Measurements from ENCODE around the gene CSF3.

The CSF3 gene

GRCh38 chr17:39971076-39971603 lies 44.1 kb upstream of the CSF3 start:
- DNase-seq = no peak
- Histone ChIP-seq H3K36me3 (no peaks in the 10 kb centered on the region), H3K4me3 (ENCODE audit: low read depth, low read length) (no peak overlapping the region), H3K9me3 (ENCODE audit: severe bottlenecking) (no peaks in the 10 kb centered on the region), H3K27me3 (ENCODE audit: insufficient read depth, low read depth, severe bottlenecking) (no peaks in the 10 kb centered on the region), H3K27ac (no peak overlapping the region)
- no peak for TF ChIP-seq CTCF (IDR thresholded peaks at IDR 0.05; ENCODE audit: low read depth, low read length)

GRCh38 chr17:39972271-39972670 lies 43.0 kb upstream of the CSF3 start:
- DNase-seq = no peak
- Histone ChIP-seq H3K27ac (no peak overlapping the region), H3K9me3 (ENCODE audit: severe bottlenecking) (no peaks in the 10 kb centered on the region), H3K4me3 (ENCODE audit: low read depth, low read length) (no peak overlapping the region), H3K27me3 (ENCODE audit: insufficient read depth, low read depth, severe bottlenecking) (no peaks in the 10 kb centered on the region), H3K36me3 (no peaks in the 10 kb centered on the region)
- no peak for TF ChIP-seq CTCF (IDR thresholded peaks at IDR 0.05; ENCODE audit: low read depth, low read length)

GRCh38 chr17:39973496-39973895 lies 41.7 kb upstream of the CSF3 start:
- H3K4me3 ChIP-seq (ENCODE audit: low read depth, low read length) = no peak overlapping the region
- no peak for TF ChIP-seq CTCF (IDR thresholded peaks at IDR 0.05; ENCODE audit: low read depth, low read length)
- no peaks in the 10 kb centered on the region for H3K27me3 ChIP-seq (ENCODE audit: insufficient read depth, low read depth, severe bottlenecking)
- H3K27ac ChIP-seq = no peak overlapping the region
- DNase-seq = no peak
- no peaks in the 10 kb centered on the region for H3K36me3 ChIP-seq
- H3K9me3 ChIP-seq (ENCODE audit: severe bottlenecking) = no peaks in the 10 kb centered on the region

DNA sequence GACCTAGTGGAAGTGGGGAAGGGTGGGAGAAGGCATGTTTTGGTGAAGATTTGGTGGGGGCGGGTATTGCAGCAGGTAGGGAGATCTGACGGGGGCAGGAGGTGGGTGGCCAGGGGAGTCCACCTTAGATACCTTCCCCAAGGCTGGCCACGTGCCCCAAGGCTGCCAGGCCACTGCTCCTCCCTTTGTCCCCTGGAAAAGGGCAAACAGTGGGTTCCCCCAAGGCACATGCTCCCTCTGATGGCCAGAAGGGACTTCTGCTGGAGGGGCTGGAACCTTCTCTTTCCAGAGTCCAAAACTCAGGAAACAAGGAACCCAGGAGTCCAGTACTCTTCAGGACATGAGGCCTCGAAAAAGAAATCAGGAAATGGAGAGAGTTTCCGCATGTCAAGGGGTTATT lies 40.8 kb upstream of the CSF3 start:
- no peaks in the 10 kb centered on the region for H3K36me3 ChIP-seq
- H3K27ac ChIP-seq = no peak overlapping the region
- no peak for DNase-seq
- no peak overlapping the region for H3K4me3 ChIP-seq (ENCODE audit: low read depth, low read length)
- no peak for TF ChIP-seq CTCF (IDR thresholded peaks at IDR 0.05; ENCODE audit: low read depth, low read length)
- no peaks in the 10 kb centered on the region for H3K27me3 ChIP-seq (ENCODE audit: insufficient read depth, low read depth, severe bottlenecking)
- no peaks in the 10 kb centered on the region for H3K9me3 ChIP-seq (ENCODE audit: severe bottlenecking)

DNA sequence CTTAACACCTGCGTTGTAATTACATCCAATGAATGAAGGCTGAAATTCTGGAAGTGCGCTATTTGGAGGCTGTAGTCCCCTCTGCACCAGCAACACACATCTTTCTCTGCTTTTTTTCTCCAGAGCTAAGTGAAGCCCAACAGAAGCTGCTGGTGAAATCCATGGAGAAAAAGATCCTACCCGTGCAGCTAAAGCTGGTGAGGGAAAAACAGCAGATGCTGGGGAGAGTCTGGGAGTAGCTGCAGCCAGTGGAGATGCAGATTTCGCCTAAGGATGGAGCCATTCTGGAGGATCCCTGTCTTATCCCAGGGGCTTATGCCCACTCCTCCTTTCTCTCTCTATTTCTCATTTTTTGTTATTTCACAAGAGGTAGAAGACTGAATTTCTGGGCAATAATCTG lies 39.4 kb upstream of the CSF3 start:
- Histone ChIP-seq H3K4me3 (ENCODE audit: low read depth, low read length) (no peak overlapping the region), H3K27me3 (ENCODE audit: insufficient read depth, low read depth, severe bottlenecking) (no peaks in the 10 kb centered on the region), H3K9me3 (ENCODE audit: severe bottlenecking) (no peaks in the 10 kb centered on the region), H3K36me3 (peaks cover 1% of the 10 kb centered on the region), H3K27ac (no peak overlapping the region)
- TF ChIP-seq CTCF (IDR thresholded peaks at IDR 0.05; ENCODE audit: low read depth, low read length) = no peak
- no peak for DNase-seq

GRCh38 chr17:39979016-39979670 lies 36.1 kb upstream of the CSF3 start:
- H3K27ac ChIP-seq = no peak overlapping the region
- no peak for DNase-seq

More at GRCh38 chr17:39979016-39979670, 36.1 kb upstream of the CSF3 start:
- Histone ChIP-seq H3K27me3 (ENCODE audit: insufficient read depth, low read depth, severe bottlenecking) (no peaks in the 10 kb centered on the region), H3K4me3 (ENCODE audit: low read depth, low read length) (no peak overlapping the region), H3K36me3 (peaks cover 17% of the 10 kb centered on the region), H3K9me3 (ENCODE audit: severe bottlenecking) (no peaks in the 10 kb centered on the region)
- no peak for TF ChIP-seq CTCF (IDR thresholded peaks at IDR 0.05; ENCODE audit: low read depth, low read length)
